Measurements from ENCODE around the gene PHETA1.
"Not testable (repeated sequence)": the region's sequence is repeated elsewhere in the genome, so short reads cannot be mapped to it uniquely, and the experiment has no call there.

PHETA1 gene

DNA sequence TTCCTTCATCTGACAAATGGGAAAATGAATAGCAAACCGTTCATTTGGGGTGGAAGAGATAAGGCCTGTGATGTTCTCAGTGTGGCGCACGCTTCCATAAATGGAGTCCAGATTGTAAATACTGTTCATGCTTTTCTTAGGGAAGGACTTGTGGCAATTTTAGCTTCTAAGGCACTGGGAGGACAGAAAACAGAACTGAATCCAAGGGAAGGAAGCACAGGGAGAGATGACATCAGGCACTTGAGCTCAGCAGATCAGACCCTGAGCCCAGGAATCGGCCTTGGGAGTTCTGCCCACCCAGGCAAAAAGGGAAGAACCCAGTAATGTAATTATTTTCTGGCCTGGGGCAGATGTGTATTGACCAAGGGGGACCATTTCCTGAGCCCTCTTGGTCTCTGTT lies 29.6 kb upstream of the PHETA1 start:
- Histone ChIP-seq H3K27me3 (ENCODE audit: insufficient read depth, low read length) (no peaks in the 10 kb centered on the region), H2AFZ (ENCODE audit: low read length) (no peak overlapping the region), H3K9me2 (ENCODE audit: low read depth, low read length) (no peaks in the 10 kb centered on the region), H3K79me2 (ENCODE audit: insufficient read depth, low read length) (no peaks in the 10 kb centered on the region), H3K4me1 (ENCODE audit: insufficient read depth, low read length, severe bottlenecking) (peaks cover 12% of the 10 kb centered on the region), H3F3A (ENCODE audit: insufficient read depth, low read length) (no peaks in the 10 kb centered on the region), H3K4me2 (ENCODE audit: low read length) (no peak overlapping the region), H3K4me3 (ENCODE audit: low read depth, low read length, poor library complexity, severe bottlenecking) (no peak overlapping the region), H3K9ac (ENCODE audit: low read length) (no peak overlapping the region), H3K27ac (ENCODE audit: low read depth, low read length, poor library complexity, severe bottlenecking) (no peak overlapping the region), H3K9me3 (ENCODE audit: low read length) (no peaks in the 10 kb centered on the region), H3K36me3 (ENCODE audit: insufficient read depth, low read length) (no peaks in the 10 kb centered on the region), H4K20me1 (ENCODE audit: insufficient read depth, low read length) (no peaks in the 10 kb centered on the region)
- TF ChIP-seq CTCF (IDR thresholded peaks at IDR 0.05; ENCODE audit: low read length) (no peak), EZH2 (IDR thresholded peaks at IDR 0.05; ENCODE audit: borderline replicate concordance, low read length) (no peak)

DNA sequence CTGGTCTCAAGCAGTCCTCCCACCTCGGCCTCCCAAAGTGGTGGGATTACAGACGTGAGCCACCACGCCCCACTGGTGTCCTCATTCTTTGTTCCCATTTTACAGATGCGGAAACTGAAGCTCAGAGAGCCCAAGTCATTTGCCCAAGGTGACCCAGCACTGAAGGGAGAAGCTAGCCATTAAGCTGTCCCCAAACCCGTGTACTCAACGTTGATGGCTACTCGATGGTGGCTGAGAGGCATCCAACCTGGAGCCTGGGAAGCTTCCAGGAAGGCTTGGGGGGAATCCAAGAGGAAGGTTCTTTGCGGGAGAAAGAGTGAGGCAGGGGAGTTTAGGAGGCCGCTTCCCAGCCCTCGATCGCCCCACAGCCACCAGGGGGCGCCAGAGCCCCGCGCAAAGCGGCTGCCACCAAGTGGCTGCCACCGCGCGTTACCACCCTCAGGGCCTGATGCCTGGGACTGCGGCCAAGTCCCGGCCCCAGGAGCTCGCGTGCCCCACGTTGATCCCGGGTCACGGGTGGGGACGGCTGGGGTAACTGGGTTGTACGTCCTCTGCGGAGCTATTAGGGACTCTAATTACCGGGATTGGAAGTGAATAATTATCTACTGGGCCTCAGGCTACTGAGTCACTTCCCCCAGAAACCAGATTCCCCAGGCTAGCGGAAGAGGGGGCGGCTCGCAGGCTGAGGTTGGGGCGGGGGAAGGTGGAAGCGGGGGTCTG lies 28.0 kb upstream of the PHETA1 start:
- Histone ChIP-seq H3F3A (ENCODE audit: insufficient read depth, low read length) (no peaks in the 10 kb centered on the region), H4K20me1 (ENCODE audit: insufficient read depth, low read length) (no peaks in the 10 kb centered on the region), H3K4me3 (ENCODE audit: low read depth, low read length, poor library complexity, severe bottlenecking) (no peak overlapping the region), H3K9me2 (ENCODE audit: low read depth, low read length) (no peaks in the 10 kb centered on the region), H3K9me3 (ENCODE audit: low read length) (no peaks in the 10 kb centered on the region), H2AFZ (ENCODE audit: low read length) (no peak overlapping the region), H3K4me1 (ENCODE audit: insufficient read depth, low read length, severe bottlenecking) (peaks cover 4% of the 10 kb centered on the region), H3K27me3 (ENCODE audit: insufficient read depth, low read length) (no peaks in the 10 kb centered on the region), H3K9ac (ENCODE audit: low read length) (no peak overlapping the region), H3K27ac (ENCODE audit: low read depth, low read length, poor library complexity, severe bottlenecking) (no peak overlapping the region), H3K4me2 (ENCODE audit: low read length) (peak overlapping the region; percentile 55), H3K36me3 (ENCODE audit: insufficient read depth, low read length) (no peaks in the 10 kb centered on the region), H3K79me2 (ENCODE audit: insufficient read depth, low read length) (no peaks in the 10 kb centered on the region)
- no peak for TF ChIP-seq EZH2 (IDR thresholded peaks at IDR 0.05; ENCODE audit: borderline replicate concordance, low read length)
- TF ChIP-seq CTCF (IDR thresholded peaks at IDR 0.05; ENCODE audit: low read length), result peak; percentile 77

DNA sequence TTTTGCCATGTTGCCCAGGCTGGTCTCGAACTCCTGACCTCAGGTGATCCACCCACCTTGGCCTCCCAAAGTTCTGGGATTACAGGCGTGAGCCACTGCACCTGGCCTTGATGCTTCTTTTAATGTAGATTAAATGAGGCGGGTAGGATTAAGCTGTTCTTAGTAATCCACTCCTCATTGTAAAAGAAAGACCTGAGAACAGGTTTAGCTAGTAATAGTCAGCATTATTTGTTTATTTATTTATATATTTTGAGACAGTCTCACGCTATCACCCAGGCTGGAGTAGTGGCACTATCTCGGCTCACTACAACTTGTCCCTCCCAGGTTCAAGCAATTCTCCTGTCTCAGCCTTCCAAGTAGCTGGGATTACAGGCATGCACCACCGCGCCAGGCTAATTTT lies 27.4 kb upstream of the PHETA1 start:
- H4K20me1 ChIP-seq (ENCODE audit: insufficient read depth, low read length); H3F3A ChIP-seq (ENCODE audit: insufficient read depth, low read length); H3K4me3 ChIP-seq (ENCODE audit: low read depth, low read length, poor library complexity, severe bottlenecking); H3K27ac ChIP-seq (ENCODE audit: low read depth, low read length, poor library complexity, severe bottlenecking); H3K9ac ChIP-seq (ENCODE audit: low read length); H3K9me3 ChIP-seq (ENCODE audit: low read length); H3K4me2 ChIP-seq (ENCODE audit: low read length); H3K27me3 ChIP-seq (ENCODE audit: insufficient read depth, low read length); H2AFZ ChIP-seq (ENCODE audit: low read length); H3K36me3 ChIP-seq (ENCODE audit: insufficient read depth, low read length); H3K4me1 ChIP-seq (ENCODE audit: insufficient read depth, low read length, severe bottlenecking); H3K79me2 ChIP-seq (ENCODE audit: insufficient read depth, low read length); H3K9me2 ChIP-seq (ENCODE audit: low read depth, low read length): not testable (repeated sequence)
